ENCODE results near the gene PIN4.
A peak's percentile ranks its signal among the peaks of the same experiment; 100 is the strongest.

PIN4 gene

GRCh38 chrX:72238183-72238582 is 56.6 kb downstream of the PIN4 start:
- H3K27me3 Mint-ChIP-seq: no peaks in the 10 kb centered on the region
- no peak overlapping the region for H3K27ac Mint-ChIP-seq
- H3K36me3 Mint-ChIP-seq: no peaks in the 10 kb centered on the region
- H3K9me3 Mint-ChIP-seq (ENCODE audit: low read depth): no peaks in the 10 kb centered on the region
- H3K4me1 Mint-ChIP-seq (ENCODE audit: low read depth): no peaks in the 10 kb centered on the region
- H3K4me3 Mint-ChIP-seq: peak overlapping the region; percentile 80

- no peaks in the 10 kb centered on the region for H3K27me3 Mint-ChIP-seq
- H3K4me1 Mint-ChIP-seq (ENCODE audit: low read depth): peaks cover 2% of the 10 kb centered on the region
- no peaks in the 10 kb centered on the region for H3K9me3 Mint-ChIP-seq (ENCODE audit: low read depth)
- H3K36me3 Mint-ChIP-seq: no peaks in the 10 kb centered on the region
- no peak within 1 kb of the TSS for H3K27ac Mint-ChIP-seq
- peak within 1 kb of the TSS; percentile 80 for H3K4me3 Mint-ChIP-seq
These were observed 57.3 kb downstream of the PIN4 start, which contains the start of gene ERCC6L for GRCh38 chrX:72238721-72239475. TSS of gene ERCC6L (minus strand) at chrX:72239027. CDS start at chrX:72238911, 116 bp downstream.

- H3K27me3 Mint-ChIP-seq: no peaks in the 10 kb centered on the region
- H3K4me3 Mint-ChIP-seq: no peak overlapping the region
- H3K27ac Mint-ChIP-seq: no peak overlapping the region
- H3K4me1 Mint-ChIP-seq (ENCODE audit: low read depth): peaks cover 2% of the 10 kb centered on the region
- no peaks in the 10 kb centered on the region for H3K9me3 Mint-ChIP-seq (ENCODE audit: low read depth)
- no peaks in the 10 kb centered on the region for H3K36me3 Mint-ChIP-seq
These were observed 59.4 kb downstream of the PIN4 start for GRCh38 chrX:72240976-72241375.

GRCh38 chrX:72243472-72243871 is 61.9 kb downstream of the PIN4 start:
- peaks cover 2% of the 10 kb centered on the region for H3K4me1 Mint-ChIP-seq (ENCODE audit: low read depth)
- peak overlapping the region; percentile 61 for H3K27ac Mint-ChIP-seq
- H3K4me3 Mint-ChIP-seq: no peak overlapping the region
- no peaks in the 10 kb centered on the region for H3K36me3 Mint-ChIP-seq
- no peaks in the 10 kb centered on the region for H3K27me3 Mint-ChIP-seq
- no peaks in the 10 kb centered on the region for H3K9me3 Mint-ChIP-seq (ENCODE audit: low read depth)

GRCh38 chrX:72245461-72246089 is 64.0 kb downstream of the PIN4 start:
- Mint-ChIP-seq H3K9me3 (ENCODE audit: low read depth) (no peaks in the 10 kb centered on the region), H3K27ac (no peak overlapping the region), H3K36me3 (no peaks in the 10 kb centered on the region), H3K4me1 (ENCODE audit: low read depth) (peaks cover 2% of the 10 kb centered on the region), H3K27me3 (no peaks in the 10 kb centered on the region), H3K4me3 (no peak overlapping the region)

- Mint-ChIP-seq H3K9me3 (ENCODE audit: low read depth) (no peaks in the 10 kb centered on the region), H3K4me3 (no peak overlapping the region), H3K27me3 (no peaks in the 10 kb centered on the region), H3K36me3 (no peaks in the 10 kb centered on the region), H3K27ac (no peak overlapping the region), H3K4me1 (ENCODE audit: low read depth) (peaks cover 2% of the 10 kb centered on the region)
These were observed 65.8 kb downstream of the PIN4 start for GRCh38 chrX:72247206-72247942.
